NOMO-1 (cell line): ENCODE results near the gene TXNDC2.
A peak's percentile ranks its signal among the peaks of the same experiment; 100 is the strongest.
"Not testable (repeated sequence)": the region's sequence is repeated elsewhere in the genome, so short reads cannot be mapped to it uniquely, and the experiment has no call there.

Experiments used
- DNase-seq, 2 experiments: peaks; one replicate each; lab custom pipeline; 2025; ENCODE audit not compliant: unreplicated experiment in 2 of 2; lab: John Stamatoyannopoulos, UW

TXNDC2 gene

GRCh38 chr18:9878783-9879242, 7.0 kb upstream of the TXNDC2 start:
- no peak for DNase-seq

GRCh38 chr18:9884090-9884489, 1.7 kb upstream of the TXNDC2 start:
- no peak for DNase-seq

- DNase-seq = peak in 1 of 2 experiments; percentile 22
These were observed 1.1 kb upstream of the TXNDC2 start for GRCh38 chr18:9884532-9885140.

- no peak for DNase-seq
These were observed 204 bp downstream of the TXNDC2 start for GRCh38 chr18:9886005-9886348.

GRCh38 chr18:9887992-9888391, 2.2 kb downstream of the TXNDC2 start:
- DNase-seq = no peak

- no peak for DNase-seq
These were observed 4.4 kb downstream of the TXNDC2 start for GRCh38 chr18:9890196-9890595.

GRCh38 chr18:9890957-9891356, 5.2 kb downstream of the TXNDC2 start:
- DNase-seq = no peak

- not testable (repeated sequence) for DNase-seq
These were observed 5.7 kb downstream of the TXNDC2 start for GRCh38 chr18:9891515-9891914.

GRCh38 chr18:9894454-9895068, 8.8 kb downstream of the TXNDC2 start:
- DNase-seq = no peak

- no peak for DNase-seq
These were observed 11.4 kb downstream of the TXNDC2 start for GRCh38 chr18:9897129-9897528.

GRCh38 chr18:9897787-9898291, 12.1 kb downstream of the TXNDC2 start:
- not testable (repeated sequence) for DNase-seq

GRCh38 chr18:9898792-9899549, 13.2 kb downstream of the TXNDC2 start:
- DNase-seq = peak; percentile 36 to 87

- DNase-seq = not testable (repeated sequence)
These were observed 13.8 kb downstream of the TXNDC2 start for GRCh38 chr18:9899550-9899930.

- no peak for DNase-seq
These were observed 14.9 kb downstream of the TXNDC2 start for GRCh38 chr18:9900699-9901098.

- DNase-seq = no peak
These were observed 15.6 kb downstream of the TXNDC2 start for GRCh38 chr18:9901377-9901776.

- peak in 1 of 2 experiments; percentile 16 for DNase-seq
These were observed 16.5 kb downstream of the TXNDC2 start for GRCh38 chr18:9902264-9902663.

GRCh38 chr18:9902832-9903231, 17.1 kb downstream of the TXNDC2 start:
- DNase-seq = no peak

- peak; percentile 37 to 55 for DNase-seq
These were observed 19.7 kb downstream of the TXNDC2 start for GRCh38 chr18:9905401-9905922.

GRCh38 chr18:9906481-9906880, 20.7 kb downstream of the TXNDC2 start:
- peak; percentile 12 to 69 for DNase-seq

GRCh38 chr18:9907867-9908266, 22.1 kb downstream of the TXNDC2 start:
- DNase-seq = no peak

GRCh38 chr18:9910071-9910470, 24.3 kb downstream of the TXNDC2 start:
- no peak for DNase-seq
